Panc1 (cell line): ENCODE data around the gene UST. TPM values are rescaled to one million over a fixed set of nuclear protein-coding genes. Genes with fewer than 3 reads are reported as not detected.

Experiments
- ATAC-seq: fragments of 200-7000 bp; cut with Tn5 transposase; 2 replicates; pipeline ENCODE4 v1.9.1; 2020; ENCODE audit warnings: mild to moderate bottlenecking, moderate library complexity
- BruUV-seq: library from RNA; stranded (reverse); fragments of 400-500 nt; replicated peaks from 2 replicates; lab custom pipeline; 2021; lab: Mats Ljungman, UMichigan
- CTCF ChIA-PET: fragments of 300-600 bp; sonication (Branson Sonifier 250); formaldehyde crosslinking; loops from one replicate; lab custom pipeline; 2022; ENCODE audit warnings: antibody characterized with exemption; lab: Charles Lee
- POLR2A ChIA-PET: fragments of 300-600 bp; sonication (Branson Sonifier 250); formaldehyde crosslinking; loops from one replicate; lab custom pipeline; 2022; ENCODE audit warnings: antibody characterized with exemption; lab: Charles Lee
- DNase-seq: peaks from one replicate; pipeline ENCODE4 v3.0.0-alpha.2; 2010; ENCODE audit warnings: low read depth, low spot score
- H3K27ac ChIP-seq: 2 replicates; pipeline ENCODE4 v1.5.1; 2011; ENCODE audit warnings: mild to moderate bottlenecking, low read length, inconsistent platforms
- H3K27me3 ChIP-seq: fragments of 200-500 bp; sonication (Bioruptor generic); 2 replicates; pipeline ENCODE4 v1.6.0; 2014; ENCODE audit warnings: low read length, inconsistent platforms; ENCODE audit not compliant: control insufficient read depth, insufficient read depth
- H3K36me3 ChIP-seq: fragments of 200-500 bp; sonication (Bioruptor generic); 2 replicates; pipeline ENCODE4 v1.5.1; 2014; ENCODE audit warnings: inconsistent platforms, mild to moderate bottlenecking, low read length, moderate library complexity; ENCODE audit not compliant: control insufficient read depth, insufficient read depth
- H3K4me1 ChIP-seq: 2 replicates; pipeline ENCODE4 v1.5.1; 2011; ENCODE audit warnings: inconsistent platforms, mild to moderate bottlenecking, low read length, moderate library complexity; ENCODE audit not compliant: control insufficient read depth, insufficient read depth
- H3K4me3 ChIP-seq, 2 experiments: 2 replicates each; pipeline ENCODE4 v1.5.1; 2011 to 2012; ENCODE audit warnings: low read depth in 2 of 2, low read length in 2 of 2, mild to moderate bottlenecking in 2 of 2, inconsistent platforms in 1 of 2, moderate library complexity in 1 of 2
- H3K9me3 ChIP-seq: fragments of 200-500 bp; sonication (Bioruptor generic); 2 replicates; pipeline ENCODE4 v1.5.1; 2014; ENCODE audit warnings: low read depth, mild to moderate bottlenecking, inconsistent platforms, low read length, moderate library complexity; ENCODE audit not compliant: control insufficient read depth, insufficient read depth
- POLR2AphosphoS5 ChIP-seq: IDR thresholded peaks from 2 replicates; pipeline ENCODE4 v1.6.1; 2012; ENCODE audit warnings: mild to moderate bottlenecking, low read depth, low read length, moderate library complexity
- SIN3A ChIP-seq: IDR thresholded peaks from 2 replicates; pipeline ENCODE4 v1.6.1; 2012; ENCODE audit warnings: low read depth, mild to moderate bottlenecking, low read length, moderate library complexity, borderline replicate concordance; ENCODE audit not compliant: insufficient read depth
- TCF7L2 ChIP-seq: IDR thresholded peaks from 2 replicates; pipeline ENCODE4 v1.6.1; 2011; ENCODE audit warnings: mild to moderate bottlenecking, low read depth, low read length, inconsistent platforms
- in situ Hi-C: cut with HindIII; loops from 2 replicates; pipeline ENCODE4 v1.10.0; 2016; ENCODE audit warnings: low sequenced_read_pairs, low pct_unique_long_range_greater_than_20kb
- intact Hi-C: fragments of 100-400 bp; cut with micrococcal nuclease; formaldehyde crosslinking; loops from one replicate; pipeline ENCODE4 v1.10.0; 2022; ENCODE audit not compliant: unreplicated experiment
- total RNA-seq: library from RNA; stranded (reverse); gene quantifications from one replicate; pipeline ENCODE4 v1.2.1, GENCODE V29; 2021; ENCODE audit not compliant: unreplicated experiment
- TF ChIP-seq, protein P1 (sequence below), 2 experiments: IDR thresholded peaks; 2 replicates each; pipeline ENCODE4 v1.6.1; 2011 to 2012; ENCODE audit warnings: low read depth in 2 of 2, control low read depth in 1 of 2, low read length in 1 of 2, mild to moderate bottlenecking in 1 of 2, moderate library complexity in 1 of 2; ENCODE audit not compliant: insufficient read depth in 1 of 2
- TF ChIP-seq, protein P2 (sequence below): fragments of 450-650 bp; IDR thresholded peaks from 2 replicates; pipeline ENCODE4 v1.5.1; 2017; ENCODE audit warnings: mild to moderate bottlenecking

Gene UST
- total RNA-seq, 1 experiment from 2014 or later, result 0.15 TPM

DNA sequence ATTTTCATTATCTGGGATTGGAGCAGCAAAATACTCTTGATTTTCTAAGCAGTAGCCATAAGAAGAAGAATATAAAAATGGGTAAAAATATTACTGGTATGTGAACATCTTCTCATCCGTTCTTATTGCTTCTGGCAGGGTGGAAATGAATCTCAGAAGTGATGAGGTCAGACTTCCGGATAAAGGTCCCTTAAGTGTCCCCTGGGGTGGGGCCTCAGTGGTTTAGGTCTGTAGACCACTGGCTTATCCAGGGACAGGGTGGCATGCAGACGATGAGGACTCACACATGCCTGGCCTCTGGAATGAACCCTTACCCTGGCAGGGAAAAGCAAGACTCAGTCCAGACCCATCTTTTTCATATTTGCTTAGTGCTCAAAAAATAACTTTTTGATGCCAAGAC lies 143.3 kb downstream of the UST start:
- CTCF ChIA-PET, result no interaction called here
- no peak for DNase-seq
- H3K4me1 ChIP-seq, result no peaks in the 10 kb centered on the region
- intact Hi-C loops (no loop called here), in situ Hi-C loops (no loop called here)
- no peak for ATAC-seq
- H3K36me3 ChIP-seq, result no peaks in the 10 kb centered on the region; the same call in 1 of the 2 replicates
- 0 out of 2 replicates have a peak, but pooled peaks cover 2% of the 10 kb centered on the region for H3K27me3 ChIP-seq
- BruUV-seq, result no TSS peak
- H3K27ac ChIP-seq, result no peak overlapping the region
- no peak for TF ChIP-seq SIN3A
- TF ChIP-seq, protein P1, sequence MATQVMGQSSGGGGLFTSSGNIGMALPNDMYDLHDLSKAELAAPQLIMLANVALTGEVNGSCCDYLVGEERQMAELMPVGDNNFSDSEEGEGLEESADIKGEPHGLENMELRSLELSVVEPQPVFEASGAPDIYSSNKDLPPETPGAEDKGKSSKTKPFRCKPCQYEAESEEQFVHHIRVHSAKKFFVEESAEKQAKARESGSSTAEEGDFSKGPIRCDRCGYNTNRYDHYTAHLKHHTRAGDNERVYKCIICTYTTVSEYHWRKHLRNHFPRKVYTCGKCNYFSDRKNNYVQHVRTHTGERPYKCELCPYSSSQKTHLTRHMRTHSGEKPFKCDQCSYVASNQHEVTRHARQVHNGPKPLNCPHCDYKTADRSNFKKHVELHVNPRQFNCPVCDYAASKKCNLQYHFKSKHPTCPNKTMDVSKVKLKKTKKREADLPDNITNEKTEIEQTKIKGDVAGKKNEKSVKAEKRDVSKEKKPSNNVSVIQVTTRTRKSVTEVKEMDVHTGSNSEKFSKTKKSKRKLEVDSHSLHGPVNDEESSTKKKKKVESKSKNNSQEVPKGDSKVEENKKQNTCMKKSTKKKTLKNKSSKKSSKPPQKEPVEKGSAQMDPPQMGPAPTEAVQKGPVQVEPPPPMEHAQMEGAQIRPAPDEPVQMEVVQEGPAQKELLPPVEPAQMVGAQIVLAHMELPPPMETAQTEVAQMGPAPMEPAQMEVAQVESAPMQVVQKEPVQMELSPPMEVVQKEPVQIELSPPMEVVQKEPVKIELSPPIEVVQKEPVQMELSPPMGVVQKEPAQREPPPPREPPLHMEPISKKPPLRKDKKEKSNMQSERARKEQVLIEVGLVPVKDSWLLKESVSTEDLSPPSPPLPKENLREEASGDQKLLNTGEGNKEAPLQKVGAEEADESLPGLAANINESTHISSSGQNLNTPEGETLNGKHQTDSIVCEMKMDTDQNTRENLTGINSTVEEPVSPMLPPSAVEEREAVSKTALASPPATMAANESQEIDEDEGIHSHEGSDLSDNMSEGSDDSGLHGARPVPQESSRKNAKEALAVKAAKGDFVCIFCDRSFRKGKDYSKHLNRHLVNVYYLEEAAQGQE (IDR thresholded peaks at IDR 0.05; ENCODE audit: insufficient read depth in 1 of 2, low read depth in 2 of 2, low read length in 1 of 2), result no peak
- TF ChIP-seq, protein P2, sequence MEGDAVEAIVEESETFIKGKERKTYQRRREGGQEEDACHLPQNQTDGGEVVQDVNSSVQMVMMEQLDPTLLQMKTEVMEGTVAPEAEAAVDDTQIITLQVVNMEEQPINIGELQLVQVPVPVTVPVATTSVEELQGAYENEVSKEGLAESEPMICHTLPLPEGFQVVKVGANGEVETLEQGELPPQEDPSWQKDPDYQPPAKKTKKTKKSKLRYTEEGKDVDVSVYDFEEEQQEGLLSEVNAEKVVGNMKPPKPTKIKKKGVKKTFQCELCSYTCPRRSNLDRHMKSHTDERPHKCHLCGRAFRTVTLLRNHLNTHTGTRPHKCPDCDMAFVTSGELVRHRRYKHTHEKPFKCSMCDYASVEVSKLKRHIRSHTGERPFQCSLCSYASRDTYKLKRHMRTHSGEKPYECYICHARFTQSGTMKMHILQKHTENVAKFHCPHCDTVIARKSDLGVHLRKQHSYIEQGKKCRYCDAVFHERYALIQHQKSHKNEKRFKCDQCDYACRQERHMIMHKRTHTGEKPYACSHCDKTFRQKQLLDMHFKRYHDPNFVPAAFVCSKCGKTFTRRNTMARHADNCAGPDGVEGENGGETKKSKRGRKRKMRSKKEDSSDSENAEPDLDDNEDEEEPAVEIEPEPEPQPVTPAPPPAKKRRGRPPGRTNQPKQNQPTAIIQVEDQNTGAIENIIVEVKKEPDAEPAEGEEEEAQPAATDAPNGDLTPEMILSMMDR, result no peak
- TF ChIP-seq POLR2AphosphoS5, result no peak
- no peak for TF ChIP-seq TCF7L2
- POLR2A ChIA-PET, result no interaction called here
- H3K9me3 ChIP-seq, result no peaks in the 10 kb centered on the region
- no peak overlapping the region for H3K4me3 ChIP-seq

DNA sequence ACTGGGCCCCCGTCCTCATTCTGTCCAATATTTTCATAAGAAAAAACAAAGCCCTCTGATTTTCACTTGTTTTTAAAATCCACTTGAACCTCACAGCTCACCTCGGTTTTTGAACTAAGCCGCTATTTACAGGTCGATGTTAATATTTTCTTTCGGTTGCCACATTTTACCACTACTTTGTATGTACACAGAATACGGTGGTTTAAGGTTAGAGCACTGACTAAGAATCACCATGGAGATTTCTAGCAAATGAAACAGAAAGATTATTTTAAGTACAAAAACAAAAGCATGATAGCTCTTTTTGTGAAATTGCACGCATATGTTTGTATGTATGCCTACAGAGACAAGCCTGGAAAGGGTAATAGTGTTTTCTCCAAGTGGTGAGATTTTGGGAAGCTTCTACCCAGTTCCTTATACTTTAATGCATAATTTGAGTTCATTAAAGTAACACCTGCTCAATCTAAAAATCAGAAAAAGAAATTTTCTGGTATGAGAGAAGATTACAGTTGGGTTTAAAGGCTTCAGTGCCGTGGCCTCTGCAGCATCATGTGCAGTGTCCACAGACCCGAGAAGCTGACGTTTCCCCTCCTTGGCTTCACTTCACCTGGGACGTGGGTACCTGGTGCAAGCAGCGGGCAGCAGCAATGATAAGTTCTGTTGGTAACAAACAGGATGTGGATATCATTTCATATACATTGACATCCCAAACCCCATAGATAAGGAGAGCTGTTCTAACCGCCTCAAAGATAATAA lies 144.0 kb downstream of the UST start:
- CTCF ChIA-PET, result no interaction called here
- H3K9me3 ChIP-seq, result no peaks in the 10 kb centered on the region
- 0 out of 2 replicates have a peak, but pooled peaks cover 2% of the 10 kb centered on the region for H3K27me3 ChIP-seq
- H3K36me3 ChIP-seq, result no peaks in the 10 kb centered on the region; the same call in 1 of the 2 replicates
- no peaks in the 10 kb centered on the region for H3K4me1 ChIP-seq
- no peak for DNase-seq
- intact Hi-C loops (no loop called here), in situ Hi-C loops (no loop called here)
- H3K27ac ChIP-seq, result no peak overlapping the region
- no peak for ATAC-seq
- TF ChIP-seq POLR2AphosphoS5 (no peak), TCF7L2 (no peak), SIN3A (no peak)
- TF ChIP-seq, protein P2, result no peak
- TF ChIP-seq, protein P1 (IDR thresholded peaks at IDR 0.05; ENCODE audit: insufficient read depth in 1 of 2, low read depth in 2 of 2, low read length in 1 of 2), result no peak
- POLR2A ChIA-PET, result no interaction called here
- no peak overlapping the region for H3K4me3 ChIP-seq
- no TSS peak for BruUV-seq
